ENCODE data around the gene PTGER2. TPM values are rescaled to one million over a fixed set of nuclear protein-coding genes. Genes with fewer than 3 reads are reported as not detected.

Gene PTGER2
- total RNA-seq, 4 donors from 2014 or later = 2.0 to 9.9 (median 3.5) TPM

GRCh38 chr14:52318062-52318461 is 4.0 kb downstream of the PTGER2 start:
- TF ChIP-seq CTCF (IDR thresholded peaks at IDR 0.05; ENCODE audit: low read depth) = no peak

GRCh38 chr14:52318826-52319645 is 4.9 kb downstream of the PTGER2 start:
- TF ChIP-seq CTCF (IDR thresholded peaks at IDR 0.05; ENCODE audit: low read depth) = no peak

- TF ChIP-seq CTCF (IDR thresholded peaks at IDR 0.05; ENCODE audit: low read depth) = no peak
Measured at GRCh38 chr14:52319919-52320318, 5.8 kb downstream of the PTGER2 start.

GRCh38 chr14:52325126-52325525 is 11.0 kb downstream of the PTGER2 start:
- TF ChIP-seq CTCF (IDR thresholded peaks at IDR 0.05; ENCODE audit: low read depth) = no peak

- TF ChIP-seq CTCF (IDR thresholded peaks at IDR 0.05; ENCODE audit: low read depth) = no peak
Measured at GRCh38 chr14:52325630-52326029, 11.5 kb downstream of the PTGER2 start.

GRCh38 chr14:52327374-52328226 is 13.5 kb downstream of the PTGER2 start:
- no peak for TF ChIP-seq CTCF (IDR thresholded peaks at IDR 0.05; ENCODE audit: low read depth)

GRCh38 chr14:52328276-52328675 is 14.2 kb downstream of the PTGER2 start:
- TF ChIP-seq CTCF (IDR thresholded peaks at IDR 0.05; ENCODE audit: low read depth) = no peak
